ENCODE measurements around the gene IPO4.

Gene IPO4, protein sequence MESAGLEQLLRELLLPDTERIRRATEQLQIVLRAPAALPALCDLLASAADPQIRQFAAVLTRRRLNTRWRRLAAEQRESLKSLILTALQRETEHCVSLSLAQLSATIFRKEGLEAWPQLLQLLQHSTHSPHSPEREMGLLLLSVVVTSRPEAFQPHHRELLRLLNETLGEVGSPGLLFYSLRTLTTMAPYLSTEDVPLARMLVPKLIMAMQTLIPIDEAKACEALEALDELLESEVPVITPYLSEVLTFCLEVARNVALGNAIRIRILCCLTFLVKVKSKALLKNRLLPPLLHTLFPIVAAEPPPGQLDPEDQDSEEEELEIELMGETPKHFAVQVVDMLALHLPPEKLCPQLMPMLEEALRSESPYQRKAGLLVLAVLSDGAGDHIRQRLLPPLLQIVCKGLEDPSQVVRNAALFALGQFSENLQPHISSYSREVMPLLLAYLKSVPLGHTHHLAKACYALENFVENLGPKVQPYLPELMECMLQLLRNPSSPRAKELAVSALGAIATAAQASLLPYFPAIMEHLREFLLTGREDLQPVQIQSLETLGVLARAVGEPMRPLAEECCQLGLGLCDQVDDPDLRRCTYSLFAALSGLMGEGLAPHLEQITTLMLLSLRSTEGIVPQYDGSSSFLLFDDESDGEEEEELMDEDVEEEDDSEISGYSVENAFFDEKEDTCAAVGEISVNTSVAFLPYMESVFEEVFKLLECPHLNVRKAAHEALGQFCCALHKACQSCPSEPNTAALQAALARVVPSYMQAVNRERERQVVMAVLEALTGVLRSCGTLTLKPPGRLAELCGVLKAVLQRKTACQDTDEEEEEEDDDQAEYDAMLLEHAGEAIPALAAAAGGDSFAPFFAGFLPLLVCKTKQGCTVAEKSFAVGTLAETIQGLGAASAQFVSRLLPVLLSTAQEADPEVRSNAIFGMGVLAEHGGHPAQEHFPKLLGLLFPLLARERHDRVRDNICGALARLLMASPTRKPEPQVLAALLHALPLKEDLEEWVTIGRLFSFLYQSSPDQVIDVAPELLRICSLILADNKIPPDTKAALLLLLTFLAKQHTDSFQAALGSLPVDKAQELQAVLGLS

DNA sequence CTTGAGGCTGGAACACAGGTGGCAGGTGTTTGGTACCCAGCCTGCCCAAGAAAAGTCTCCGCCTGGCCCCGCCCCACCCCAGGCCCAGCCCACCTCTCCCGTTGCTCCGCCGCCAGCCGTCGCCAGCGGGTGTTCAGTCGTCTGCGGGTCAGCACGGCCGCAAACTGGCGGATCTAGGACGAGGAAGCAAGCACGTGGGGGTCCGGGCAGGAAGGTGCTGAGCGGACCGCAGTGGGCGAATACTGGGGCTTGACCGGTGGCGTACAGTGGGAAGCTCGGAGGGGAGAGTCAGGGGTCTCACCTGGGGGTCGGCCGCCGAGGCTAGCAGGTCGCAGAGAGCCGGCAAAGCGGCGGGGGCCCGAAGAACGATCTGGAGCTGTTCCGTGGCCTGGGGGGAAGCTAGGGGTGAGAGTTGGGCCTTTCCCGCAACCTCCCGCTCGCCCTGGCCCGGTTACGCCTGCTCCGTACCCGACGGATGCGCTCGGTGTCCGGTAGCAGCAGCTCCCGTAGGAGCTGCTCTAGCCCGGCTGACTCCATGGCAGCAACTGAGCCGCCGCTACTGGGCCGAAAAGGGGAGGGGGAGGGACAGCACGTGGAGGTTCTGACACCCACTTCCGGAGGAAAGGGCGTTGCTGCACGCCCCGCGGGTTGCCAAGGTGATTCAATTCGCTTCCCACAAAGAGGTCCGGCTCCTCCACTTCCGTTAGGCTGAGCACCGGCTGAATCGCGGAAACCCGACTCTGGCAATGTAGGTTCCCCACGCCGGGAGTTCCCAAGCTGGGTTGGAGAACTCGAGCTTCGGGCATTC is at the start of gene IPO4:
TSS of gene IPO4 (minus strand) at position 566 of the 808 bp plus-strand sequence. CDS start at position 537, 29 bp downstream.
- H3K36me3 Mint-ChIP-seq (ENCODE audit: low read depth), result peaks cover 34% of the 10 kb centered on the region
- no peaks in the 10 kb centered on the region for H3K27me3 Mint-ChIP-seq (ENCODE audit: low read depth)
- H3K4me3 Mint-ChIP-seq, result peak within 1 kb of the TSS; percentile 87
- H3K4me1 Mint-ChIP-seq (ENCODE audit: low read depth), result peaks cover 43% of the 10 kb centered on the region
- no peaks in the 10 kb centered on the region for H3K9me3 Mint-ChIP-seq
- H3K27ac Mint-ChIP-seq, result peak within 1 kb of the TSS; percentile 85

DNA sequence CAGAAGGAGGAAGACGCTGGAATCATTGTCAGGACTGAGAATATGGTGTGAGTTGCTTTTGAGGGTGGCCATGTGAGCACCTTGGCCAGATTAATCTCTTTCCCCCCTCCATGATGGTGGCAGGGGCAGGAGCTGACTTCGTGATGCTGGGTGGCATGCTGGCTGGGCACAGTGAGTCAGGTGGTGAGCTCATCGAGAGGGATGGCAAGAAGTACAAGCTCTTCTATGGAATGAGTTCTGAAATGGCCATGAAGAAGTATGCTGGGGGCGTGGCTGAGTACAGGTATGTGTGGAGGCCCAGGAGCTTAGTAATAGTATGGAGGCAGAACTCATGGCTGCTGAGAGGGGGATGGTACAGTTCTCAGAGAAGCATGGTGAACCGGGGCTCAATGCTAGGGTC is 49.5 kb upstream of the IPO4 start:
- Mint-ChIP-seq H3K36me3 (ENCODE audit: low read depth) (peaks cover 58% of the 10 kb centered on the region), H3K27me3 (ENCODE audit: low read depth) (no peaks in the 10 kb centered on the region), H3K27ac (no peak overlapping the region), H3K9me3 (no peaks in the 10 kb centered on the region), H3K4me1 (ENCODE audit: low read depth) (peaks cover 57% of the 10 kb centered on the region), H3K4me3 (no peak overlapping the region)

DNA sequence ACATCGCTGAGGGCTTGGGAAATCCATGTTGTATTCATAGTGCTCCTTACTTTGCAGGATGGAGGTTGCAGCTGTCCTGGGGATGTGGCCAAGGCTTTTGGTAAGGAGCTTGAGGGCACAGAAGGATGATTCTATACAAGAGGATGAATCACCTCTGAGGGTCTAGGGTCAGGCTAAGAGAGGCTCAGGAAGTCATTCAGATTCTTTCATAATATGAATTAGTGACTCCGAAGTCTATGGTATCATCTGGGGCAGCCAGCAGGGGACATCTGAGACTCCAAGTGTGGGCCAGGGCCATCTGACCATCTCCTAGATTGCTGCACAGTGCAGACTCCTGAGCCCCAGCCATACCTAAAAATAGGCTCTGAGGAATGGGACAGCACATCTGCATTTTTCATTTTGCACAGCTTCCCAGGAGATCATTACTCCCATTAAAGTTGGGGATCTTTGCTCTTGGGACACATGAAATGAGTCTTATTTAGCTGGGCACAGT is 48.9 kb upstream of the IPO4 start:
- Mint-ChIP-seq H3K9me3 (no peaks in the 10 kb centered on the region), H3K36me3 (ENCODE audit: low read depth) (peaks cover 58% of the 10 kb centered on the region), H3K4me3 (no peak overlapping the region)

DNA sequence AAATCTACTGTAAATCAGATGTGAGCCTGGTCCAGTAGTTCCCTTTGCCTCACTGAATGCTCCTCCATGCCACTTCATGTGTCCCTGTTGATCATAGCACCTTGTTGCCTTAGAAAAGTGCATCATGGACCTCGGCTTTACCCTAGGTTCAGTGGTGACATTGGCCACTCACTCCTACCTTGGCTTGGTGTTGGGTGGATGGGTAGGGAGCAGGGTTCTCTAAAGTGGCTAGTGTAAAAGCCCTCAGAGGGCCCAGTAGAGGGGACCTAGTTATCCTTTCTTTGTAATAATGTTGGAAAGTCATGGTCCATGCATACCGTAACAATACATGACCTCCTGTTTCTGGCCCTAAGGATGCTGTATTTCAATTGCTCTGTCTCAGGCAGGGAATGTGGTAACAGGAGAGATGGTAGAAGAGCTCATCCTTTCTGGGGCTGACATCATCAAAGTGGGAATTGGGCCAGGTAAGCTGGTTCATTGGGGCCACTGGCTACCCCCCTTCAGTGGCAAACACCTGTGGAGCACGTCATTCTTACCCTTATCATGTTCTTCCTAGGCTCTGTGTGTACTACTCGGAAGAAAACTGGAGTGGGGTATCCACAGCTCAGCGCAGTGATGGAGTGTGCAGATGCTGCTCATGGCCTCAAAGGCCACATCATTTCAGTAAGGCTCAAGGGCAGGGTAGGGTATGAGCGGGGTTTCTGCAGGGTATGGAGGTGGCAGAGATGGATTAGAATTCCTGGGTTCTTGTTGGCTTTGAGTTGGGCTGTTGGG is 48.3 kb upstream of the IPO4 start:
- Mint-ChIP-seq H3K36me3 (ENCODE audit: low read depth) (peaks cover 56% of the 10 kb centered on the region), H3K9me3 (no peaks in the 10 kb centered on the region), H3K4me1 (ENCODE audit: low read depth) (peaks cover 55% of the 10 kb centered on the region), H3K4me3 (no peak overlapping the region), H3K27me3 (ENCODE audit: low read depth) (no peaks in the 10 kb centered on the region), H3K27ac (peak overlapping the region; percentile 4)

More for the DNA sequence above, 48.9 kb upstream of the IPO4 start:
- Mint-ChIP-seq H3K27me3 (ENCODE audit: low read depth) (no peaks in the 10 kb centered on the region), H3K27ac (peak overlapping the region; percentile 4), H3K4me1 (ENCODE audit: low read depth) (peaks cover 57% of the 10 kb centered on the region)

DNA sequence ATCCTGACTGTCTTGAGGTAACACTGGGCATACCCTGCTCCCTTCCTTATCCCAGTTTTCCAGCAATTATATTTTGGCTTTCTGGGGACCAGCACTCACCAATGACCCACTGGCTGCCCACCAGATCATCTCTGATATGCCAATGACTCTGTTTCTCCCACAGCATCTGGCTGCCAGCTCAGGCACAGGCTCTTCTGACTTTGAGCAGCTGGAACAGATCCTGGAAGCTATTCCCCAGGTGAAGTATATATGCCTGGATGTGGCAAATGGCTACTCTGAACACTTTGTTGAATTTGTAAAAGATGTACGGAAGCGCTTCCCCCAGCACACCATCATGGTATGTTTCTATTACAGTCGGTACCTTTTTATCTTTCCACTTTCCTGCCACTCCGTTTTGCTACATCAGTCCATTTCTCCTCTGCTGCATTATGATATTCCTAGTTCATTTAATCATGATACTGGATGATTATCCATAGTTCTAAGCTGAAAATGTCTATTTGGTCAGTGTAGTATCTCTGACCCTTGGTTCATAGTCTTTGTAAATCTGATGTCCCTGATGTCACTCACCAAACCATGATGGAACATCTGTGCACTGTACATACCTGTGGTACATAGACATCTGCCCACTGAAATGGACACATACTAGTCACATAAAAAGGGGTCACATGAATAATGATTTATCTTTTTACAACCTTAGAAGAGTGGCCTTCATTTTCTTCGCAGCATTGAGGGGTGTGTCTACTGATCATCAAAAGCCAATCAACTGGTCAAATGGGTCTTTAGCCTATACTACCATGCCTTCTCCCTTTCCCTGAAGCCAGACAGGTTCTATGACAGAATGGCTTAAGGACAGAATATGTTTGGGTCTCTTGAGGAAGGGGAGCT is 47.4 kb upstream of the IPO4 start:
- H3K27ac Mint-ChIP-seq, result no peak overlapping the region
- H3K36me3 Mint-ChIP-seq (ENCODE audit: low read depth), result peaks cover 55% of the 10 kb centered on the region
- H3K4me1 Mint-ChIP-seq (ENCODE audit: low read depth), result peaks cover 61% of the 10 kb centered on the region
- H3K27me3 Mint-ChIP-seq (ENCODE audit: low read depth), result no peaks in the 10 kb centered on the region
- no peak overlapping the region for H3K4me3 Mint-ChIP-seq
- no peaks in the 10 kb centered on the region for H3K9me3 Mint-ChIP-seq

DNA sequence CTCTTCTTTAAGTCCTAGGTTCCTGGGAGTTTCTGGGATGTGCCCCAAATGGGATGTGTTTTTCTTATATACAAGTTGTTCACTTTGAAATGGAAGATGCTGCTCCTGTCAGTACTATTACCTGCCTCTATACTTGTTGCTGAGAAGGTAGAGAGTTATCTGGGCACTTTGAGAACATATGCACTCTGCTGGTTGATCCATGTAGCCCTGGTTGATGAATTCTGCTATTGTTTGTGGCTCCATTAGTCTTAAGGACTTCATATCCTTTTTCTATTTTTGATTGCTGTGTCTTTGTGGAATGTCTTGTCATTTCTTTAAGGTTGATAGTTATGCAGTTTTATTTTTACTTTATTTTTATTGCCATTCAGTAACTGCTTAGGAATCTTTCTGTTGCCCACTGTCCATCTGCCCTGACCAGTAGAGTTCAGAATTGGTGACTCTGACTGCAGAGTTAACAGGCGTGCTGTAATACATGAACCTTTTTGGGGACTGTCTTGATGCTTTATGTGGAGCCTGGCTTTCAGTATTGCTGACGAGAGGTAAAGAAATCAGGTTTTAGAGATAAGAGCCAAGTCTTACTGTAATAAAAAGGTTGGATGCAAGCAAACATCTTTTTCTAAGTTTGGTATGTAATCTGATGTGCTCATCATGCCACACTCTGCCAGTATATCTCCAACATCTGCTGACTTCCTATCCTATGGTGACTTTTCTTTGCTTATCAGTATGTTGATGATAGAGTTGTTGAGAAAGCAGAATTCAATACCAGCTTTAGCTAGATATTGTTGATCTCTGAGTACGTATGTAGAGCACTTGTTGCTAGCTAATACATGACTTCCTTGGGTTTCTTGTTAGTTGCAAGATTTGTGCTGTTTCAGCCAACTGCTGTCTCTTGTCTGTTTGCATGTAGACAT is 45.7 kb upstream of the IPO4 start:
- Mint-ChIP-seq H3K27ac (peak overlapping the region; percentile 35), H3K9me3 (no peaks in the 10 kb centered on the region), H3K27me3 (ENCODE audit: low read depth) (no peaks in the 10 kb centered on the region), H3K36me3 (ENCODE audit: low read depth) (peaks cover 43% of the 10 kb centered on the region), H3K4me1 (ENCODE audit: low read depth) (peaks cover 48% of the 10 kb centered on the region), H3K4me3 (peak overlapping the region; percentile 61)

DNA sequence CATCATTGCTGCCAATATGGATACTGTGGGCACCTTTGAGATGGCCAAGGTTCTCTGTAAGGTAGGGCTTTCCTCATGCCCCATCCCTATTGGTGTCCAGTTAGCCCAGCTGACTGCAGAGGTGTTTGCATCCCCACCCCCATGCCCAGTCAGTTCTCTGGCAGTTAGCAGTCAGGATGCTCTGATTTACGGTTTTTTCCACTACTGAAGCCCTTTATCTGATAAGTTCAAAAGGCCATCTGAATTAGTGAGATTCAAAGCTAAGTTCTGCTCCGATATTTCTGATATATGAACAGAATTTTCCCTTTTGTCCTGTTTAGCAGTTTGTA is 44.9 kb upstream of the IPO4 start:
- H3K27ac Mint-ChIP-seq, result peak overlapping the region; percentile 44
- no peaks in the 10 kb centered on the region for H3K9me3 Mint-ChIP-seq
- H3K27me3 Mint-ChIP-seq (ENCODE audit: low read depth), result no peaks in the 10 kb centered on the region
- H3K4me3 Mint-ChIP-seq, result peak overlapping the region; percentile 97
- H3K36me3 Mint-ChIP-seq (ENCODE audit: low read depth), result peaks cover 38% of the 10 kb centered on the region
- peaks cover 44% of the 10 kb centered on the region for H3K4me1 Mint-ChIP-seq (ENCODE audit: low read depth)

DNA sequence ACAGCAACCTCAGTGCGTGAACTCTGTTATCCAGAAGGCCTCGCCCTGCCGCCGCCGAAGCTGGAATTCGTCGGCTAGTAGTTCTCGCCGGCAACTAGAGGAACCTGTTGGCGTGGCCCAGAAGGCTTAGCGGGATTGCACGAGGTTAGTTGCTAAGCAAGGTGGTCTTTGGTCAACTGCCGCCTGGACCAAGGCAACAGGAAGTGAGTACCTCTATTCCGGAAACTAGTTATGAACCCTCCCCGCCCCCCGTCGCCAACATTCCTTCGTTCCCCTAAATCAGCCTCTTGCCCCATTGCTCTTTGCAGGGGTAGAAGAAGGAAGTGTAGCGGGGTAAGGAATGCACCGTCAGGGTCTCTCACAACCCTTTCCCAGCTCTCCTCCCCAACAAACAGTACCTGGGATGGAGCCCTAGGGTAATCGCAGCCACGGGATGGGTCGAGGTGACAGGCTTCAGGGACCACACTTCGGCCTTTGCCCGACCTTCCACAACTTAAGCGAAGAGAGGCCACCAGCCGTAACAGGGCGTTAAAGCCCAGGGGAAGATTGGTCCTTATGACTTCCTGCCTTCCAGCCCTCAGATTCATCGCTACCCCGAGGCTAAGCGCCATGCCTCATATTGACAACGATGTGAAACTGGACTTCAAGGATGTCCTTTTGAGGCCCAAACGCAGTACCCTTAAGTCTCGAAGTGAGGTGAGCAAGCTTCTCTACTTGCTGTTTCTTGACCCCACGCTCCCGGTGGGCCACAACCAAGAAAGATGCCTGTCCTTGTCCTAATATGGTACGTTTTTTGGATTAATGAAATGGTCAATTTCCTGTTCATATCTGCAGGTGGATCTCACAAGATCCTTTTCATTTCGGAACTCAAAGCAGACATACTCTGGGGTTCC is 44.3 kb upstream of the IPO4 start, which contains the start of gene GMPR2:
TSS of gene GMPR2 (plus strand) at position 285 of the 893 bp plus-strand sequence. CDS start at position 610, 325 bp downstream.
- peaks cover 41% of the 10 kb centered on the region for H3K4me1 Mint-ChIP-seq (ENCODE audit: low read depth)
- no peaks in the 10 kb centered on the region for H3K9me3 Mint-ChIP-seq
- peaks cover 33% of the 10 kb centered on the region for H3K36me3 Mint-ChIP-seq (ENCODE audit: low read depth)
- peak within 1 kb of the TSS; percentile 91 for H3K27ac Mint-ChIP-seq
- H3K4me3 Mint-ChIP-seq, result peak within 1 kb of the TSS; percentile 97
- H3K27me3 Mint-ChIP-seq (ENCODE audit: low read depth), result no peaks in the 10 kb centered on the region

DNA sequence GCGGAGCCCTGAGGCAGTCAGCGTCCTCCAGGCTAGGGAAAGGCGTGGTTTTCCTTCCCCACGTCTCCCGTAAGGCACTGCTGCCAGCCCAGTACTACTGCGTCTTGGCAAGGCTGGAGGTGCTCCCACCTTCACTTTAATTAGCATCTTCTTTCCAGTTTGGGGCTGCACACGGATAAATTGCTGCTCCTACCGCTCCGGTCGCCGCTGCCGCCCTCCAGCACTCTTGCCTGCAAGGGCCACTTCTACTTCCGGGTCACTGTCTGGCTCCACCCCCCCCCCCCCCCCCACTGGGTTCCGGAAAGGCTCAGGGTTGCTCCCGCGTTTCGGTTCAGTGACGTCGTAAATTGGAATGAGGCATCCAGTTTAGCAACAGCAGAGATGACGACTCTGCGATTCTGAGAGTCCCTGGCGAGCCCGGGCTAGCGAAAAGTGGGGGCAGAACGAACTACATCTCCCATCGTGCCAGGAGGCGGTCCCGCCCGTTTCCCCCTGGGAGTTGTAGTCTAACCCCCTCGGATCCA is 43.6 kb upstream of the IPO4 start, which contains the start of gene NEDD8:
TSS of gene NEDD8 (minus strand) at position 247 of the 524 bp plus-strand sequence. CDS start at position 147, 100 bp downstream.
- Mint-ChIP-seq H3K36me3 (ENCODE audit: low read depth) (peaks cover 30% of the 10 kb centered on the region), H3K27me3 (ENCODE audit: low read depth) (no peaks in the 10 kb centered on the region)

DNA sequence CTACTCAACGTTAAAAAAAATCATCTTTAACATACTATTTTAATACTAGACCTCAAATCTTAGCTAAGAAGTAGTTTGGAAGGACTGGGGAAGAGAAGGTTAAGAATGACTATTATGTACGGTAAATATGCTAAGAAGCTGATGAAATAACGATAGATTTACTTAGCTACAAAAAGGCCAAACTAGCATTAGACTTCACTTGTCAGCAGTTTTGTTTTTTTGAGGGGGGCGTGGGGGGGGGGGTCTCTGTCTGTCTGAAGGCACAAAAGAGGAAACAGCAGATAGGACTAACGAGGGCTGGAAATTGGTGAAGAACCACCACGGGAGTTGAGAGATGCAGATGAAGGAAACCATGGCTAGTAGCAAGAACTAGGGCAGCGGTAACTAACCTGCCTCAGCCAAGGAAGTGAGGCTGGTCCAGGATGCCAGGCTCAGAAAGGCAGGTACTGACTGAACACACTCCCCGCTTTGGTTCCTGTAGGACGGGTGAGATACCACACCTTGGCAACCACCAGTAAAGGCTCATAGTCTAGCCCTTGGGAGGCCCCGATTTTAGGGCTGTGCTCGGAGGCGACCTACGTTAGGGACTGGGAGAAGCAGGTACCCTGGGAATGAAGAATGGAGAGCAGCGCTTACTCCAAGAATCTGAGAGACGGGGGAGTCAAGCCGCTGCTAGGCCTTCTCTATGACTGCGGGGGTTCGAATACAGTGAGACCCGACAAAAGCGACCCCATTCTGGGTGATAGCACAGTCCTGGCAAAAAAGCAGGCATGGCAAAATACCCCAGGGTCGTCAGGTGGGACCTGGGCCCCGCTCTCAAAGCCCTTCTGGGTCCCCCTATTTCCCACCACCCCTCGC is 42.9 kb upstream of the IPO4 start:
- H3K36me3 Mint-ChIP-seq (ENCODE audit: low read depth), result peaks cover 25% of the 10 kb centered on the region
- H3K4me1 Mint-ChIP-seq (ENCODE audit: low read depth), result peaks cover 37% of the 10 kb centered on the region

More for the DNA sequence above, 43.6 kb upstream of the IPO4 start, which contains the start of gene NEDD8:
- Mint-ChIP-seq H3K4me1 (ENCODE audit: low read depth) (peaks cover 39% of the 10 kb centered on the region), H3K4me3 (peak within 1 kb of the TSS; percentile 97), H3K27ac (peak within 1 kb of the TSS; percentile 91), H3K9me3 (no peaks in the 10 kb centered on the region)

More for the DNA sequence above, 42.9 kb upstream of the IPO4 start:
- peak overlapping the region; percentile 97 for H3K4me3 Mint-ChIP-seq
- H3K9me3 Mint-ChIP-seq, result no peaks in the 10 kb centered on the region
- H3K27ac Mint-ChIP-seq, result peak overlapping the region; percentile 91
- no peaks in the 10 kb centered on the region for H3K27me3 Mint-ChIP-seq (ENCODE audit: low read depth)
